ENCODE data around the gene DOC2B.

- TF ChIP-seq POLR2A (IDR thresholded peaks at IDR 0.05) (no peak), CTCF (IDR thresholded peaks at IDR 0.05) (no peak)
These were observed 5.7 kb upstream of the DOC2B start for GRCh38 chr17:187130-187529.

Measured in gastroesophageal sphincter (tissue), 3 donors.